CD4-positive, alpha-beta T cell treated with Interleukin-1 beta for 1 hour (primary cell): Measurements from ENCODE around the gene FAM83F.

Experiments used
- DNase-seq, 2 donors: peaks; one replicate each; pipeline ENCODE4 v3.0.0-alpha.2; 2020 to 2022

FAM83F gene

GRCh38 chr22:39995393-39996252 is 869 bp downstream of the FAM83F start:
- DNase-seq = no peak

DNA sequence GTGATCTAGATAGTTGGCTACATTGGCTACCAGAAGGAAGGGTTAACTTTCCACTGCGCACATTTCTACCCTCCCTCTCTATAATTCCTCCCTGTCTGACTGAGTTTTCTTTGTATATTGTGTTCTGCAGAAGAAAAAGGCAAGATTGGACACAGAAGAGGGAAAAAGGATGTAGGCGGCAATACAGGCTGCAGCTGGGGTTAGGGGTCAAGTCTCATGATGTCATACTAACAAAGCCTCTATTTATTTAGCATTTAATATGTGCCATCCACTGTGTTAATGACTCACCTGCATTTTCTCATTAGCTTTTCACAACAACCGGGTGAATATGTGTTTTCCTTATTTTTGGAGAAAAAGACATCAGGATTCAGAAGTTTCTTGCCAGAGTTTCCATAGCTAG is 2.0 kb downstream of the FAM83F start:
- DNase-seq = no peak

DNA sequence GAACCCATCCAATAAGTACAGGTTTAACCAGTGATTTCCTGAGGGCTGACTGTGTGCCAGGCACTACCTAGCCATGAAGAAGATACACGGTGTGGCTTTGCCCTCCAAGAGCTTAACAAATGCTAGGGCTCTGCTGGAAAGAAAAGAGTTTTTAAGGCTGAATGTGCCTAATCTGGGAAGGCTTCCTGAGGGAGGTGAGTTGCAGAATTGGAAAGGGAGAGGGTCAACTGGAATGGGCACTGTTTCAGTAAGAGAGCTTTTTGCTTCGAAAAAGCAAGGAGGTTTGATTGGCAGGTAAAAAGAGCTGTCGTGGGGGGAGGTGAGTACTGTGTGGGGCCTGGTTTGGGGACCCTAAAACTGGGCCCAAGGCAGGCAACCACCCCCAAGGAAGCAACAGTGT is 2.7 kb downstream of the FAM83F start:
- no peak for DNase-seq

- no peak for DNase-seq
Observed at GRCh38 chr22:39997939-39998726, 3.4 kb downstream of the FAM83F start.

DNA sequence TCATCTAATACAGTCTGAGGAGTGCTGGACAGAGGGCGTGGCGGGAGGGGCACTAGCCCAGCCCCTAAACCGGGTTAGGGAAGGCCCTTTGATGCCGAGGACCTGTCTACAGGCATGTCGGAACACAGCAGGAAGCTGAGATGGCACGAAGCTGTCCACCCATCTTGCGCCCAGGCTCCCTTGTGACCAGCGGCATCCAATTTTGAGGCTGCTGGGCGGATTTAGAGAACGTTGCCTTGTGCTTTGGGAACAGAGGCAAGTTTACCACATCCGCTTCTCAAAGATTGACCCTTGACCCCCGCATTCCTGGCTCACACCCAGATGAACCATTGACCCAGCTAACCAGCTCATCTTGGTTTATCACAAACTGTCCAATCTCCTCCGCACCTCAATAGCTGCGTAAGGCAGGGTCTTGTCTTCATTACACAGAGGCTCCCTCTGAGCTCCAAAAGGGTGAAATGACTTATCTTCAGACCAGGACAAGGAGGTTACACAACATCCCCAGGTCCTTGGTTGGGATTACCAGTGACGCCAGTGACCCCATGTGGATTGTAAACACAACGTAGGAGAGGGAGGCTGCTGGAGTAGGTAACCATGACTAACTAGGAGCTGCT is 4.5 kb downstream of the FAM83F start:
- no peak for DNase-seq

DNA sequence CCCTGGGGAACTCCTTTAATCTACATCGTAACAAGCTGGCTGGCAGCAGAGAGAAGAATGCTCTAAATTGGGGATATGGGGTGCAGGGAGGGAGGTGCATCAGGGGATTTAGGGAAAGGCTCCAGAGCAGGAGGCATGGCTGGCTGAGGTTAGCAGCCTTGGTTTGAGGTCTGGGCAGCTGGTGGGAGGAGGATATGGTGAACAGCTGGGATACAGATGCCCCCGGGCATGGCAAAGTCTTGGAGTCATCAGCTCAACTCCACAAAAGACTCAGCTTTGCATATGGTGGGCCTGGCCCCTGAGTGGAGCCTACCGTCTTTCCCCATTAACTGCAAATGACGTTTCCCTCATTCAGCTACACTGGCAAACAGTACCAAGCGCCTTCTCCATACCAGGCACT is 5.4 kb downstream of the FAM83F start:
- DNase-seq = no peak

GRCh38 chr22:40001106-40001505 is 6.4 kb downstream of the FAM83F start:
- no peak for DNase-seq

- no peak for DNase-seq
Observed at GRCh38 chr22:40001800-40002577, 7.2 kb downstream of the FAM83F start.

DNA sequence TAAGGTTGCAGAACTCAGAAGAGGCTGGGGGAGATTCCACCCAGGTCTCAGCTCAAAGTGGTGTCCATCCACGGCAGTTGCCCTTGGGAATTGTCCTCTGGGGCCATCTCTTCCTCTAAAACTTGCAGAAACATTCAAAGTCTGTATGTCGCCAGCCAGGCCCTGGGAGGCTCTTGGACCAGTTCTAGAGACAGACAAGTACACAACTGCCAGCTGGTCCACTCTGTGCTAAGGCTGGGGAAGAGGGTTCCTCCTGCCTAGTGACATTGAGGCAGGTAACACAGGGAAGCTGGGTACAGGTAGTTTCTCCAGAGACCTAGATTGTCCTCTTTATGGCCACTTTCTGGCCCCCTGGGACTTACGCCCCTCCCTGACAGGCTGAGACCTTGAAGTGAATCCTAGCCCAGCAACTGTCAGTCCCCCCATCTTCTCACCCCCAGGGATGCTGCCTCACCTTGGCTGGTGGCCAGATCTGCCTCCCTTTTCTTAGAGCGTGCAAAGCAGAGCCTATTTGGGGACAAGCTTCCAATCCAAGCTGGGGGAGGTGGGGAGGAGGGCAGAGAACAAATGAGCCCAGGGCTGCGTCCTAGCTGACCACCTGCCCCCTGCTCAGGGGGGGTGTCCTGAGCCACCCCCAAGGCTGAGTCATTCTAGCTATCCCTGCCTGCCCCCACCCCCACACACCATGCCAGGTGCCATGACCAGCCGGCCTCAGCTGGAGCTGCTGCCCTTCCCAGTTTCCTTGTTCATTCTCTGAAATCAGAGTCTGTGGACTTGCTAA is 8.4 kb downstream of the FAM83F start:
- DNase-seq = no peak

GRCh38 chr22:40004836-40005235 is 10.1 kb downstream of the FAM83F start:
- no peak for DNase-seq

DNA sequence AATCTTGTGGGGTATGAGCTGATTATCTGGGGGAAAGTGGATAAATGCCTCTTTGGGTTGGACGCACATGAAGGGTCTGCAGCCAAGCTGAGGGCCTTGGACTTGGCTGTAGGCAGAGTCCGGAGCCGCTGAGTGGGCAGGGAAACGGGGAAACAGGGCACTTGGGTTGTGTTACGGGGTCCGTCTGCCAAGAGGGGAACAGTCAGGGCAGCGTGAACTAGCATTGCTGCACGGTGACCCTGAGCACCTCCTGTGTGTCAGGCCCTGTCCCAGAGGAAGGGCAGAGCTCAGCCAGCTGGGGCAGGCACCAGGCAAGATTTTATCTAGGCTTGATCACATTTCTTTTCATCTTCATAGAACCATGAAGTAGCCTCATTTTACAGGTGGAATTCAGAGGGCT is 11.9 kb downstream of the FAM83F start:
- no peak for DNase-seq

DNA sequence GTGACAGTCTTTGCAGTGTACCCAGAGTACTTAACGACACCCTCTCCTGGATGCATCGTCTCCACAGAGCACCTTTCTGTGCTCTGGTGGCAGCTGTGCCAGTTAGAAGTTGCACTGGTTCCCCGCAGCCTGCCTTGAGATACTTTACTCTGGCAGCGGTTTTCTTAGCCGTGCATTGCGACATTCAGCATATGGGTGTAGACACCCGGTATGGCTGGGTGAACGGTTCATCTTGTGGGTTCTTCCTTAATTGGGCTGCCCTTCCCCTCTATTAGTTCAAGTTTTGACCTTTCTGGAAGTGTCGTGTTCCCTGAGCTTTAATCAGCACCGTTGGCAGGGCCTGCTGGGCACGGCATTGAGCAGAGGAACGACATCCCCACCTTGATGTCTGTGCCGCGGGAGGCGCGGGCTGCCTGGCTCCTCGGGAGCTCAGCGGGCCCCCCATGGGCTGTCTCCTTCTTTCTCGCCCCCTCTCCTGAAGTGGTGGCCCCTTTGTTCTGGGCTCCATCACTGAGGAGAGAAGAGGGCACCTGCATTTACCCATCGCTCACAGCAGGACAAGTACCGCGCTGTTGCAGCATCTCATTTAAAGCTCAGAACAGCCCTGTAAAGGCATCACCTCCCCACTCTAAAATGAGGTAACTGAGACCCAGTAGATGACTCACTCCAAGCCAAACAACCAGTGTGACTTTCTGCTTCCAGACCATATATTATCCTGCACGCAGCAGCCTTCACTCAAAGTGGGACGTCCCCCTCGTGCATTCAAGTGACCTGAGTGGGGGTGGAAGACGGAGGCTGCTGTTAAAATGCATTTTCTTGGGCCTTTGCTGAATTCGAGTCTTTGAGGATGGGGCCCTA is 13.3 kb downstream of the FAM83F start:
- peak in 1 of 2 donors; percentile 55 for DNase-seq

DNA sequence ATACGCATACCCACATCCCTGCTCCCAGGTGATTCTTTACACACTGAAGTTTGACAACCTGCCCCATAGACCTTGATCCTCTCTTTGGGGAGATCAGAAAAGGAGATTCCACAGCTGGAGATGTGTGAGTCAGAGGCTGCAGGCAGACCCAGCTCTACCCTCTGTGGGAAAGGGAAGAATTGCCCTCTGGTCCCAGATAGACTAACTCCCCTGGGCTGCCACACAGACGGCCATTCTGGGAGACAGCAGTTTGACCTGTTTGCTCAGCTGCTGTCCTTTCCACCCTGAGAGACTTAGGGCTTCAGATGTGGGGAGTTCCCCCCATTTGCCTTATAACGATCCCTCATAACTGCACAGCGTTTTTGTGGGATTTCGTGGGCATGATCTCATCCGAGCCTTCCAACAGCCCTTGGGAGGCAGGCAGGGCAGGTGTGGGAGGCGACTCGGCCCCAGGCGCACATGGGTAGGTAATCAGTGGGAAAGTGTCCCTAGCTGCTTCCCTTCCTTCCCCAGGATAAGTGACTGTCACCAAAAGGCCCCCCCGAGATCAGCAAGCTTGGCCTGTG is 14.1 kb downstream of the FAM83F start:
- DNase-seq = no peak

- DNase-seq = no peak
Observed at GRCh38 chr22:40009292-40009774, 14.6 kb downstream of the FAM83F start.

GRCh38 chr22:40009951-40010671 is 15.4 kb downstream of the FAM83F start:
- DNase-seq = peak; percentile 17 to 41

DNA sequence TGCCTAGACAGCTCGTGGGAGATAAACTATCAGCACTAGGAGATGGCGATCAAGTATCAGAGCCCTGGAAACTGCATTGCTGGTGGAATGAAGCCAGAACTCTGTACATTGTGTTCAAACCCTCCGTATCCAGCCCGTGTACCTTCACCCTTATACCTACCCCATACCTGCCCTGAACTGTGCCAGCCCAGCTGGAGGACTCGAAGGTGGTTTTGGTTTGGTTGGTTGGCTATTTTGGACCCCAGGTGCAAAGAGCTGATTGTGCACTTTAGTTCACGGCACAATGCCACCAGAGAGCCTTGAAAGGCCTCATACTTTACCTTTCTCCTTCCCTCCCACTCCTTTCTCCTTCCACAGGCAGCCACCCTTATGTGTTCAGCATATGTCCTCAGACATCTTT is 16.0 kb downstream of the FAM83F start:
- no peak for DNase-seq

- no peak for DNase-seq
Observed at GRCh38 chr22:40014667-40015248, 20.0 kb downstream of the FAM83F start.

GRCh38 chr22:40015358-40015976 is 20.7 kb downstream of the FAM83F start:
- no peak for DNase-seq

DNA sequence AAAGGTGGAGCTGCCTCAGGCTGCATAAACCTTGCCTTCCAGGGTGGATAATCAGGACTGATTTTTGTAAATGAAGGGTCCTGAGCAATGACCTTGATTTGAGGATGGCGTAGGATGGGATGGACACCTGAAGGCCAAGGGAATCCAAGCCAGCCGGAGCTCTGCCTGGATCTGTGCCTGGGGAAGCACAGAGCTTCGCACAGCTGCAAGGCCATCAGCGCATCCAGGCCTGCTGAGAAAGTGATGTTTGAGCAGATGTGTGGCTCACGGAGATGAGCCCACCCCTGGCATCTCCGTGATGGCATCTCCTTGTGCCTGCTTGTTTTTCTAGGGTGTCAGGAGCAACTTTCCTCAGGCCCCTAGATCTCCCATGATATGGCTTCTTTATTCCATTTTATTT is 23.3 kb downstream of the FAM83F start:
- no peak for DNase-seq
